HepG2 (cell line): ENCODE measurements around the gene PPP2R5B. TPM values are rescaled to one million over a fixed set of nuclear protein-coding genes. Genes with fewer than 3 reads are reported as not detected.

Experiments
- AKAP8 ChIP-seq: sonication (generic); formaldehyde crosslinking; IDR thresholded peaks from 2 replicates; pipeline ENCODE4 v1.5.1; 2020; ENCODE audit warnings: mild to moderate bottlenecking, missing genetic modification reagents
- ATF1 ChIP-seq: IDR thresholded peaks from 2 replicates; pipeline ENCODE4 v1.6.1; 2016; ENCODE audit warnings: mild to moderate bottlenecking, control low read depth
- CBX1 ChIP-seq: IDR thresholded peaks from one replicate; pipeline ENCODE4 v1.6.1; 2016; ENCODE audit warnings: antibody characterized with exemption, low read depth
- HNF4A ChIP-seq: sonication (generic); formaldehyde crosslinking; IDR thresholded peaks from 2 replicates; pipeline ENCODE4 v1.4.0; 2020; ENCODE audit warnings: missing genetic modification reagents
- JUND ChIP-seq: sonication (generic); formaldehyde crosslinking; IDR thresholded peaks from 2 replicates; pipeline ENCODE4 v1.8.0; 2022; ENCODE audit warnings: mild to moderate bottlenecking, missing genetic modification reagents
- KDM2A ChIP-seq: sonication (generic); formaldehyde crosslinking; IDR thresholded peaks from 2 replicates; pipeline ENCODE4 v1.4.0; 2020; ENCODE audit warnings: low read depth, missing genetic modification reagents, borderline replicate concordance
- KDM5B ChIP-seq: sonication (generic); formaldehyde crosslinking; IDR thresholded peaks from 2 replicates; pipeline ENCODE4 v1.4.0; 2020; ENCODE audit warnings: missing genetic modification reagents, mild to moderate bottlenecking, borderline replicate concordance
- MAZ ChIP-seq, 2 experiments: sonication (generic) in 1 of 2; formaldehyde crosslinking in 1 of 2; IDR thresholded peaks; 2 replicates each; pipeline versions ENCODE4 v1.5.0 to v1.6.1; 2012 to 2020; ENCODE audit warnings: low read depth in 2 of 2, mild to moderate bottlenecking in 2 of 2, borderline replicate concordance in 1 of 2, improper control_type of control experiment in 1 of 2, low read length in 1 of 2, missing genetic modification reagents in 1 of 2, moderate library complexity in 1 of 2
- PHB2 ChIP-seq: fragments of 450-650 bp; IDR thresholded peaks from 2 replicates; pipeline ENCODE4 v1.6.1; 2018; ENCODE audit not compliant: partially characterized antibody
- PITX1 ChIP-seq: sonication (generic); formaldehyde crosslinking; IDR thresholded peaks from 2 replicates; pipeline ENCODE4 v1.5.1; 2020; ENCODE audit warnings: mild to moderate bottlenecking, missing genetic modification reagents
- RAD21 ChIP-seq: fragments of 450-650 bp; formaldehyde crosslinking; IDR thresholded peaks from 2 replicates; pipeline ENCODE4 v1.5.0; 2020; ENCODE audit warnings: mild to moderate bottlenecking
- RAD51 ChIP-seq: fragments of 450-650 bp; IDR thresholded peaks from 2 replicates; pipeline ENCODE4 v1.6.1; 2016; ENCODE audit warnings: borderline replicate concordance
- SUZ12 ChIP-seq: fragments of 150-350 bp; IDR thresholded peaks from 2 replicates; pipeline ENCODE4 v1.6.1; 2014; ENCODE audit warnings: low read depth, low read length
- TARDBP ChIP-seq: sonication (generic); formaldehyde crosslinking; IDR thresholded peaks from 2 replicates; pipeline ENCODE4 v1.8.0; 2022; ENCODE audit warnings: mild to moderate bottlenecking, missing genetic modification reagents
- TP53 ChIP-seq: sonication (generic); formaldehyde crosslinking; conservative IDR thresholded peaks from 2 replicates; pipeline ENCODE4 v1.4.0; 2020; ENCODE audit warnings: missing genetic modification reagents
- ZFP41 ChIP-seq: sonication (generic); formaldehyde crosslinking; IDR thresholded peaks from 2 replicates; pipeline ENCODE4 v1.4.0; 2020; ENCODE audit warnings: mild to moderate bottlenecking, missing genetic modification reagents, borderline replicate concordance
- ZNF44 ChIP-seq: sonication (generic); formaldehyde crosslinking; IDR thresholded peaks from 2 replicates; pipeline ENCODE4 v1.5.1; 2020; ENCODE audit warnings: mild to moderate bottlenecking, missing genetic modification reagents
- ZNF501 ChIP-seq: sonication (generic); formaldehyde crosslinking; IDR thresholded peaks from 2 replicates; pipeline ENCODE4 v1.5.1; 2020; ENCODE audit warnings: mild to moderate bottlenecking, moderate library complexity, missing genetic modification reagents
- ZNF577 ChIP-seq: sonication (generic); formaldehyde crosslinking; IDR thresholded peaks from 2 replicates; pipeline ENCODE4 v1.4.0; 2020; ENCODE audit warnings: mild to moderate bottlenecking, low read depth, missing genetic modification reagents, borderline replicate concordance
- ZNF607 ChIP-seq: sonication (generic); formaldehyde crosslinking; IDR thresholded peaks from 2 replicates; pipeline ENCODE4 v1.5.1; 2020; ENCODE audit warnings: missing genetic modification reagents, mild to moderate bottlenecking, borderline replicate concordance
- ZNF614 ChIP-seq: IDR thresholded peaks from 2 replicates; pipeline ENCODE4 v1.6.1; 2018; ENCODE audit warnings: missing biosample characterization, missing genetic modification reagents, inconsistent platforms, borderline replicate concordance
- ZNF674 ChIP-seq: sonication (generic); formaldehyde crosslinking; IDR thresholded peaks from 2 replicates; pipeline ENCODE4 v1.5.0; 2020; ENCODE audit warnings: low read depth, mild to moderate bottlenecking, missing genetic modification reagents
- ZNF7 ChIP-seq: IDR thresholded peaks from 2 replicates; pipeline ENCODE4 v1.6.1; 2016; ENCODE audit warnings: missing biosample characterization, missing genetic modification reagents
- ZNF773 ChIP-seq: sonication (generic); formaldehyde crosslinking; IDR thresholded peaks from 2 replicates; pipeline ENCODE4 v1.4.0; 2020; ENCODE audit warnings: missing genetic modification reagents, borderline replicate concordance
- ZNF816 ChIP-seq: sonication (generic); formaldehyde crosslinking; IDR thresholded peaks from 2 replicates; pipeline ENCODE4 v1.8.0; 2022; ENCODE audit warnings: missing genetic modification reagents, mild to moderate bottlenecking, borderline replicate concordance
- ZSCAN31 ChIP-seq: sonication (generic); formaldehyde crosslinking; IDR thresholded peaks from 2 replicates; pipeline ENCODE4 v1.5.0; 2020; ENCODE audit warnings: low read depth, mild to moderate bottlenecking, missing genetic modification reagents
- polyA plus RNA-seq, 8 experiments: library from polyadenylated mRNA; depleted of rRNA in 3 of 8; stranded (reverse) in 7 of 8; unstranded in 1 of 8; fragments of >200 nt; fragmentation: Illumina TruSeq in 4 of 8; extraction: Trizol in 4 of 8; gene quantifications; 2 replicates each; pipeline versions ENCODE4 v1.2.1 to v1.2.3, GENCODE V29; 2011 to 2016; ENCODE audit warnings: low read depth in 4 of 8, missing spikeins in 1 of 8, mixed read lengths in 1 of 8; ENCODE audit not compliant: insufficient read depth in 1 of 8
- total RNA-seq, 5 experiments: library from RNA; depleted of rRNA; stranded (reverse); fragments of >200 nt; fragmentation: Illumina TruSeq; extraction: Trizol; gene quantifications; 2 replicates each; pipeline ENCODE4 v1.2.3, GENCODE V29; 2016; ENCODE audit warnings: low read depth in 1 of 5
- TF ChIP-seq, protein P1 (sequence below): sonication (generic); formaldehyde crosslinking; IDR thresholded peaks from 2 replicates; pipeline ENCODE4 v1.4.0; 2020; ENCODE audit warnings: missing genetic modification reagents
- TF ChIP-seq, protein P2 (sequence below): sonication (generic); formaldehyde crosslinking; IDR thresholded peaks from 2 replicates; pipeline ENCODE4 v1.4.0; 2020; ENCODE audit warnings: missing genetic modification reagents, borderline replicate concordance

PPP2R5B gene
- total and polyA plus RNA-seq, 2 of the 13 experiments (the other 11 are each of a cell fraction or from before 2014, with no cell fraction given) = 2.3 to 8.3 TPM

DNA sequence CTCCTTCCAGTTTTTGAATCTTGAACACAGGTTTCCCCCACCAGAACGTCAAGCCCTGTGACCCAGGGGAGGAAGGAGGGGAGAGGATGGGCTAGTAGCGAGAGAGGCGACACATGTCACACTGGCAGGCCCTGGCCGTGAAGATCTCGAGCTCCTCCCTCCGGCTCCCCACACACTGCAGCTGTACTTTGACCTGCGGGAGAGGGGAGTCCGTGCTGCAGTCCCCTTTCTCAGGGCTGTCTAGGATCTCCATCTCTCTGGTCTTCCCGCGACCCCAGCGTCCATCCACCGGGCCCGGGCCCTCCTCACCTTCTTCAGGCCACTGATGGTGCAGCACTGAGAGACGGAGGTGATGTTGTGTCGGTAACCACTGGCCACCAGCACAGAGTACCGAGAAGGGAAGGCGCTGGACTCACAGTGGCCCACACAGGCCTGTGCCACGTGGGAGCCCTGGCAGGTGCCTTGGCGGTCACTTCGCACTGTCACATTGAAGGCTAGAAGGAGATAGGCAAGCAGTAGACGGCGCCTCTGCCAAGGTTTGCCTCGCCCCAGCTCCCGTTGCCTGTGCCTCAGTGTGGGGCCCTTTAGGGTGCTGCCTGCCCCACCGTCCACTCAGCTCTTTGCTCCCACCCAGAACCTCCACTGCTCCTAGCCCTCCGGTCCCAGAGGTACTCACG lies 10.3 kb downstream of the PPP2R5B start (continued):
- TF ChIP-seq HNF4A (CRISPR knock-in tag) (peak; percentile 93), ZNF614 (no peak), JUND (0 out of 2 replicates have a peak, but pooled peaks have one; percentile 32), KDM5B (CRISPR knock-in tag) (peak; percentile 67; the same call in 1 of the 2 replicates), CBX1 (no peak), RAD21 (CRISPR knock-in tag) (peak; percentile 59; the same call in 1 of the 2 replicates), TARDBP (CRISPR knock-in tag) (0 out of 2 replicates have a peak, but pooled peaks have one; percentile 33), SUZ12 (no peak), ZNF577 (CRISPR knock-in tag) (no peak), ZNF674 (no peak), MAZ (IDR thresholded peaks at IDR 0.05; ENCODE audit: borderline replicate concordance, low read depth, low read length) (peak; percentile 25; the same call in 1 of the 2 replicates), MAZ (CRISPR knock-in tag; IDR thresholded peaks at IDR 0.05; ENCODE audit: low read depth) (no peak; the same call in 1 of the 2 replicates), ZSCAN31 (CRISPR knock-in tag) (0 out of 2 replicates have a peak, but pooled peaks have one; percentile 60), KDM2A (peak; percentile 29; the same call in 1 of the 2 replicates), ZNF44 (CRISPR knock-in tag) (peak; percentile 77; the same call in 1 of the 2 replicates), RAD51 (no peak), ZNF501 (no peak; the same call in 1 of the 2 replicates), ZNF607 (peak; percentile 27; the same call in 1 of the 2 replicates), PHB2 (no peak), PITX1 (CRISPR knock-in tag) (no peak), AKAP8 (CRISPR knock-in tag) (0 out of 2 replicates have a peak, but pooled peaks have one; percentile 52), TP53 (no peak), ZNF773 (CRISPR knock-in tag) (no peak), ZNF7 (no peak), ZNF816 (CRISPR knock-in tag) (no peak), ZFP41 (CRISPR knock-in tag) (0 out of 2 replicates have a peak, but pooled peaks have one; percentile 23), ATF1 (CRISPR knock-in tag) (no peak)
- TF ChIP-seq, protein P1, sequence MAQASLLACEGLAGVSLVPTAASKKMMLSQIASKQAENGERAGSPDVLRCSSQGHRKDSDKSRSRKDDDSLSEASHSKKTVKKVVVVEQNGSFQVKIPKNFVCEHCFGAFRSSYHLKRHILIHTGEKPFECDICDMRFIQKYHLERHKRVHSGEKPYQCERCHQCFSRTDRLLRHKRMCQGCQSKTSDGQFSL (CRISPR knock-in tag) = no peak
- TF ChIP-seq, protein P2, sequence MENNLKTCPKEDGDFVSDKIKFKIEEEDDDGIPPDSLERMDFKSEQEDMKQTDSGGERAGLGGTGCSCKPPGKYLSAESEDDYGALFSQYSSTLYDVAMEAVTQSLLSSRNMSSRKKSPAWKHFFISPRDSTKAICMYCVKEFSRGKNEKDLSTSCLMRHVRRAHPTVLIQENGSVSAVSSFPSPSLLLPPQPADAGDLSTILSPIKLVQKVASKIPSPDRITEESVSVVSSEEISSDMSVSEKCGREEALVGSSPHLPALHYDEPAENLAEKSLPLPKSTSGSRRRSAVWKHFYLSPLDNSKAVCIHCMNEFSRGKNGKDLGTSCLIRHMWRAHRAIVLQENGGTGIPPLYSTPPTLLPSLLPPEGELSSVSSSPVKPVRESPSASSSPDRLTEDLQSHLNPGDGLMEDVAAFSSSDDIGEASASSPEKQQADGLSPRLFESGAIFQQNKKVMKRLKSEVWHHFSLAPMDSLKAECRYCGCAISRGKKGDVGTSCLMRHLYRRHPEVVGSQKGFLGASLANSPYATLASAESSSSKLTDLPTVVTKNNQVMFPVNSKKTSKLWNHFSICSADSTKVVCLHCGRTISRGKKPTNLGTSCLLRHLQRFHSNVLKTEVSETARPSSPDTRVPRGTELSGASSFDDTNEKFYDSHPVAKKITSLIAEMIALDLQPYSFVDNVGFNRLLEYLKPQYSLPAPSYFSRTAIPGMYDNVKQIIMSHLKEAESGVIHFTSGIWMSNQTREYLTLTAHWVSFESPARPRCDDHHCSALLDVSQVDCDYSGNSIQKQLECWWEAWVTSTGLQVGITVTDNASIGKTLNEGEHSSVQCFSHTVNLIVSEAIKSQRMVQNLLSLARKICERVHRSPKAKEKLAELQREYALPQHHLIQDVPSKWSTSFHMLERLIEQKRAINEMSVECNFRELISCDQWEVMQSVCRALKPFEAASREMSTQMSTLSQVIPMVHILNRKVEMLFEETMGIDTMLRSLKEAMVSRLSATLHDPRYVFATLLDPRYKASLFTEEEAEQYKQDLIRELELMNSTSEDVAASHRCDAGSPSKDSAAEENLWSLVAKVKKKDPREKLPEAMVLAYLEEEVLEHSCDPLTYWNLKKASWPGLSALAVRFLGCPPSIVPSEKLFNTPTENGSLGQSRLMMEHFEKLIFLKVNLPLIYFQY (CRISPR knock-in tag) = 0 out of 2 replicates have a peak, but pooled peaks have one; percentile 24
